ENCODE data around the gene TMEM258. TPM values are rescaled to one million over a fixed set of nuclear protein-coding genes. Genes with fewer than 3 reads are reported as not detected.

TMEM258 gene
- total RNA-seq, 2 donors from 2014 or later, result 8.6 to 29.1 TPM

GRCh38 chr11:61756147-61756451 lies 36.3 kb downstream of the TMEM258 start:
- DNase-seq (no peak), ATAC-seq (no peak)
- no peaks in the 10 kb centered on the region for H3K9me3 ChIP-seq
- no peaks in the 10 kb centered on the region for H3K27me3 ChIP-seq
- intact Hi-C loops (cut with DNase I), result no loop called here
- H3K36me3 ChIP-seq (replicated peaks in 1 of 2; ENCODE audit: insufficient read depth in 1 of 2, low read depth in 2 of 2), result no peaks in the 10 kb centered on the region
- peak overlapping the region; percentile 85 to 97 (median 96) for H3K27ac ChIP-seq
- TF ChIP-seq, protein P1, sequence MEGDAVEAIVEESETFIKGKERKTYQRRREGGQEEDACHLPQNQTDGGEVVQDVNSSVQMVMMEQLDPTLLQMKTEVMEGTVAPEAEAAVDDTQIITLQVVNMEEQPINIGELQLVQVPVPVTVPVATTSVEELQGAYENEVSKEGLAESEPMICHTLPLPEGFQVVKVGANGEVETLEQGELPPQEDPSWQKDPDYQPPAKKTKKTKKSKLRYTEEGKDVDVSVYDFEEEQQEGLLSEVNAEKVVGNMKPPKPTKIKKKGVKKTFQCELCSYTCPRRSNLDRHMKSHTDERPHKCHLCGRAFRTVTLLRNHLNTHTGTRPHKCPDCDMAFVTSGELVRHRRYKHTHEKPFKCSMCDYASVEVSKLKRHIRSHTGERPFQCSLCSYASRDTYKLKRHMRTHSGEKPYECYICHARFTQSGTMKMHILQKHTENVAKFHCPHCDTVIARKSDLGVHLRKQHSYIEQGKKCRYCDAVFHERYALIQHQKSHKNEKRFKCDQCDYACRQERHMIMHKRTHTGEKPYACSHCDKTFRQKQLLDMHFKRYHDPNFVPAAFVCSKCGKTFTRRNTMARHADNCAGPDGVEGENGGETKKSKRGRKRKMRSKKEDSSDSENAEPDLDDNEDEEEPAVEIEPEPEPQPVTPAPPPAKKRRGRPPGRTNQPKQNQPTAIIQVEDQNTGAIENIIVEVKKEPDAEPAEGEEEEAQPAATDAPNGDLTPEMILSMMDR (IDR thresholded peaks at IDR 0.05), result no peak
- peak in 2 of 3 donors; percentile 23 to 81 for TF ChIP-seq POLR2A (IDR thresholded peaks at IDR 0.05)
- H3K4me3 ChIP-seq, result no peak overlapping the region
- H3K4me1 ChIP-seq, result peaks cover 74% of the 10 kb centered on the region
- 32 to 80% methylated on average over 2 to 4 of the region's 4 CpGs for WGBS, 2 donors

GRCh38 chr11:61754534-61755482 lies 37.6 kb downstream of the TMEM258 start:
- no peaks in the 10 kb centered on the region for H3K27me3 ChIP-seq
- DNase-seq (peak; percentile 45 to 66 (median 56)), ATAC-seq (no peak)
- intact Hi-C loops (cut with DNase I), result no loop called here
- no peaks in the 10 kb centered on the region for H3K36me3 ChIP-seq (replicated peaks in 1 of 2; ENCODE audit: insufficient read depth in 1 of 2, low read depth in 2 of 2)
- no peak overlapping the region for H3K4me3 ChIP-seq
- no peaks in the 10 kb centered on the region for H3K9me3 ChIP-seq
- H3K4me1 ChIP-seq, result peaks cover 69% of the 10 kb centered on the region
- WGBS, 2 donors, result 43 to 56% methylated on average over 16 to 17 of the region's 31 CpGs
- peak overlapping the region; percentile 85 to 97 (median 96) for H3K27ac ChIP-seq
- TF ChIP-seq, protein P1 (IDR thresholded peaks at IDR 0.05), result no peak
- TF ChIP-seq POLR2A (IDR thresholded peaks at IDR 0.05), result peak in 2 of 3 donors; percentile 19 to 27

GRCh38 chr11:61753672-61754071 lies 38.7 kb downstream of the TMEM258 start:
- WGBS, 2 donors, result 42 to 49% methylated on average over 5 of the region's 5 CpGs

DNA sequence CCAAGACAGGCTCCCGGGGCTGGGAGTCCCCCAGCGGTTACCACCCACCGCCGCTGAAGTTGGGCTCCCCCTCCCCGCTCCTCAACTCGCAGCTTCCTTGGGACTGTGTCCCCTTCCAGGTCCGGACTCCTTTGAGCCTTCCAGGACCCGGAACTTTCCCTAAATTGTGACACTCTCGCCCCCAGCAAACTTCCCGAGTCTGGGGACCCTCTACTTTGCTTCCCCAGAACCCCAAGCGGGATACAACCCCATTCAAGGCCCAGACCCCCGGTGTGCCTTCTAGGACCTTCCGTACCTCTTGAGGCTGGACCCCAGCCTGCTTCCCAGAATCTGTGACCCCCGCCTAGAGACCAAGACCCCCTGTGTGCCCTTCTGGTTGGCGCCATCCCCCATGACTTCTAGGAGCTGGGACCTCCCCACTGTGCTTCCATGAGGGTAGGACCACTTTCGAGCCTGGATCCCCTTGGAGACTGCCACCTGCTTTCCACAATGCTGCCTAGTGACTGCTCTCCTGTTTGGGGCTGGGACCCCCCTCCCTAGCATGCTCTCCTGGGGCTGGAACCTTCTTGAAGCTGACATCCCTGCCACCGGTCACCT lies 39.4 kb downstream of the TMEM258 start:
- no peaks in the 10 kb centered on the region for H3K36me3 ChIP-seq (replicated peaks in 1 of 2; ENCODE audit: insufficient read depth in 1 of 2, low read depth in 2 of 2)
- H3K27ac ChIP-seq, result peak overlapping the region; percentile 85 to 97 (median 96)
- no peaks in the 10 kb centered on the region for H3K9me3 ChIP-seq
- TF ChIP-seq POLR2A (IDR thresholded peaks at IDR 0.05), result no peak
- TF ChIP-seq, protein P1 (IDR thresholded peaks at IDR 0.05), result peak in 1 of 7 experiments; percentile 11
- intact Hi-C loops (cut with DNase I), result no loop called here
- ATAC-seq, result no peak
- DNase-seq, result peak in 1 of 4 donors; percentile 35
- 10 to 17% methylated on average over 12 to 17 of the region's 17 CpGs for WGBS, 2 donors
- H3K27me3 ChIP-seq, result no peaks in the 10 kb centered on the region
- H3K4me1 ChIP-seq, result peaks cover 66% of the 10 kb centered on the region
- H3K4me3 ChIP-seq, result peak overlapping the region; percentile 37 to 44

More at GRCh38 chr11:61753672-61754071, 38.7 kb downstream of the TMEM258 start:
- ATAC-seq (no peak), DNase-seq (no peak)
- no peak overlapping the region for H3K4me3 ChIP-seq
- H3K9me3 ChIP-seq, result no peaks in the 10 kb centered on the region
- no peaks in the 10 kb centered on the region for H3K36me3 ChIP-seq (replicated peaks in 1 of 2; ENCODE audit: insufficient read depth in 1 of 2, low read depth in 2 of 2)
- TF ChIP-seq POLR2A (IDR thresholded peaks at IDR 0.05), result no peak
- TF ChIP-seq, protein P1 (IDR thresholded peaks at IDR 0.05), result no peak
- intact Hi-C loops (cut with DNase I), result no loop called here
- no peaks in the 10 kb centered on the region for H3K27me3 ChIP-seq
- peak overlapping the region; percentile 85 to 97 (median 96) for H3K27ac ChIP-seq
- peaks cover 69% of the 10 kb centered on the region for H3K4me1 ChIP-seq

Data from body of pancreas (tissue), 4 donors.